Non-pigmented ciliary epithelial cell (primary cell): Measurements from ENCODE around the gene CCDC146.
"Not testable (repeated sequence)": the region's sequence is repeated elsewhere in the genome, so short reads cannot be mapped to it uniquely, and the experiment has no call there.

Experiments
- DNase-seq: peaks from one replicate; pipeline ENCODE4 v3.0.0-alpha.2; 2010; ENCODE audit warnings: low read depth

CCDC146 gene

GRCh38 chr7:77327932-77328628, 205.7 kb downstream of the CCDC146 start:
- no peak for DNase-seq

GRCh38 chr7:77328669-77329068, 206.3 kb downstream of the CCDC146 start:
- no peak for DNase-seq

GRCh38 chr7:77329466-77330168, 207.2 kb downstream of the CCDC146 start:
- no peak for DNase-seq

GRCh38 chr7:77330169-77330882, 207.9 kb downstream of the CCDC146 start:
- no peak for DNase-seq

- peak; percentile 77 for DNase-seq
Observed at GRCh38 chr7:77331938-77332695, 209.7 kb downstream of the CCDC146 start.

GRCh38 chr7:77334039-77334438, 211.6 kb downstream of the CCDC146 start:
- not testable (repeated sequence) for DNase-seq

GRCh38 chr7:77335581-77335980, 213.2 kb downstream of the CCDC146 start:
- no peak for DNase-seq

GRCh38 chr7:77337456-77337990, 215.1 kb downstream of the CCDC146 start:
- DNase-seq: no peak

- DNase-seq: no peak
Observed at GRCh38 chr7:77338260-77338659, 215.8 kb downstream of the CCDC146 start.

GRCh38 chr7:77338883-77339629, 216.6 kb downstream of the CCDC146 start:
- DNase-seq: no peak

- DNase-seq: no peak
Observed at GRCh38 chr7:77339726-77340125, 217.3 kb downstream of the CCDC146 start.
